CD14-positive monocyte (primary cell): ENCODE results near the gene MAGI3. TPM values are rescaled to one million over a fixed set of nuclear protein-coding genes. Genes with fewer than 3 reads are reported as not detected.

Experiments
- DNase-seq, 3 donors: peaks; one replicate each; pipeline ENCODE4 v3.0.0-alpha.2; 2011 to 2022
- H2AFZ ChIP-seq: 2 replicates; pipeline ENCODE4 v1.6.0; 2012; ENCODE audit warnings: mild to moderate bottlenecking, low read depth, low read length, inconsistent platforms; ENCODE audit not compliant: insufficient read depth, poor library complexity, severe bottlenecking
- H3K27ac ChIP-seq, 2 donors: 1 replicate in 1 of 2; 2 replicates in 1 of 2; pipeline ENCODE4 v1.5.1; 2012 to 2013; ENCODE audit warnings: low read length in 2 of 2, control low read depth in 1 of 2, inconsistent platforms in 1 of 2, low read depth in 1 of 2, mild to moderate bottlenecking in 1 of 2
- H3K27me3 ChIP-seq, 2 donors: one replicate each; pipeline versions ENCODE4 v1.6.0 to v1.6.1; 2011 to 2013; ENCODE audit warnings: low read length in 2 of 2; ENCODE audit not compliant: control insufficient read depth in 2 of 2, insufficient read depth in 2 of 2
- H3K36me3 ChIP-seq, 2 donors: replicated peaks in 1 of 2; 1 replicate in 1 of 2; 2 replicates in 1 of 2; pipeline versions ENCODE4 v1.5.1 to v1.6.1; 2012 to 2013; ENCODE audit warnings: low read length in 2 of 2, control low read depth in 1 of 2, inconsistent platforms in 1 of 2, mild to moderate bottlenecking in 1 of 2; ENCODE audit not compliant: insufficient read depth in 2 of 2, control insufficient read depth in 1 of 2
- H3K4me1 ChIP-seq, 2 donors: 1 replicate in 1 of 2; 2 replicates in 1 of 2; pipeline versions ENCODE4 v1.5.1 to v1.6.1; 2012 to 2013; ENCODE audit warnings: low read length in 2 of 2, control low read depth in 1 of 2, inconsistent platforms in 1 of 2, mild to moderate bottlenecking in 1 of 2, moderate library complexity in 1 of 2; ENCODE audit not compliant: insufficient read depth in 2 of 2, control insufficient read depth in 1 of 2
- H3K4me2 ChIP-seq: replicated peaks from 2 replicates; pipeline ENCODE3; 2012; ENCODE audit warnings: low read length, moderate library complexity, mild to moderate bottlenecking; ENCODE audit not compliant: poor library complexity, severe bottlenecking; ENCODE audit errors: extremely low read depth
- H3K4me3 ChIP-seq, 3 experiments: fragments of 200-600 bp in 1 of 3; sonication (generic) in 1 of 3; replicated peaks in 1 of 3; 1 replicate in 2 of 3; 2 replicates in 1 of 3; pipeline ENCODE4 v1.5.1; 2011 to 2013; ENCODE audit warnings: low read length in 3 of 3, mild to moderate bottlenecking in 3 of 3, control low read depth in 2 of 3, low read depth in 2 of 3, inconsistent platforms in 1 of 3, moderate library complexity in 1 of 3
- H3K79me2 ChIP-seq: 2 replicates; pipeline ENCODE4 v1.6.0; 2012; ENCODE audit warnings: mild to moderate bottlenecking, control low read depth, inconsistent platforms, low read length, moderate library complexity; ENCODE audit not compliant: insufficient read depth
- H3K9ac ChIP-seq: 2 replicates; pipeline ENCODE4 v1.6.0; 2017; ENCODE audit warnings: low read length, mild to moderate bottlenecking; ENCODE audit not compliant: insufficient read depth, poor library complexity, severe bottlenecking
- H3K9me3 ChIP-seq, 2 donors: replicated peaks in 1 of 2; 1 replicate in 1 of 2; 2 replicates in 1 of 2; pipeline versions ENCODE4 v1.5.1 to v1.6.1; 2012 to 2013; ENCODE audit warnings: low read length in 2 of 2, control low read depth in 1 of 2; ENCODE audit not compliant: control insufficient read depth in 1 of 2, insufficient read depth in 1 of 2
- H4K20me1 ChIP-seq: 2 replicates; pipeline ENCODE4 v1.6.0; 2012; ENCODE audit warnings: mild to moderate bottlenecking, low read length, control low read depth, moderate library complexity; ENCODE audit not compliant: insufficient read depth
- H3K27ac Mint-ChIP-seq, 7 donors: one replicate each; pipeline ENCODE4 v1.8.0; 2020; ENCODE audit warnings: mild to moderate bottlenecking in 7 of 7, mixed read lengths in 7 of 7, moderate library complexity in 6 of 7, inconsistent platforms in 2 of 7
- H3K27me3 Mint-ChIP-seq, 3 donors: one replicate each; pipeline ENCODE4 v1.8.0; 2021 to 2022; ENCODE audit warnings: low read depth in 3 of 3, mild to moderate bottlenecking in 3 of 3, mixed read lengths in 3 of 3, moderate library complexity in 3 of 3, inconsistent platforms in 1 of 3
- H3K36me3 Mint-ChIP-seq, 2 donors: one replicate each; pipeline ENCODE4 v1.8.0; 2020; ENCODE audit warnings: mixed read lengths in 2 of 2, inconsistent platforms in 1 of 2, mild to moderate bottlenecking in 1 of 2
- H3K4me1 Mint-ChIP-seq: one replicate; pipeline ENCODE4 v1.8.0; 2020; ENCODE audit warnings: mild to moderate bottlenecking, mixed read lengths
- H3K4me3 Mint-ChIP-seq, 2 donors: one replicate each; pipeline ENCODE4 v1.8.0; 2020; ENCODE audit warnings: mild to moderate bottlenecking in 2 of 2, mixed read lengths in 2 of 2, moderate library complexity in 1 of 2
- H3K9me3 Mint-ChIP-seq, 7 donors: one replicate each; pipeline ENCODE4 v1.8.0; 2020 to 2022; ENCODE audit warnings: mixed read lengths in 7 of 7, mild to moderate bottlenecking in 6 of 7, moderate library complexity in 6 of 7, inconsistent platforms in 2 of 7
- CTCF ChIP-seq: fragments of 200-600 bp; IDR thresholded peaks from one replicate; pipeline ENCODE4 v1.8.0; 2022; ENCODE audit warnings: antibody characterized with exemption, mild to moderate bottlenecking
- WGBS: methylation state at CpG from one replicate; pipeline ENCODE4 v1.1.5; 2013; ENCODE audit warnings: missing lambda C conversion rate; ENCODE audit not compliant: insufficient coverage; 5-methylcytosine and 5-hydroxymethylcytosine counted together
- intact Hi-C, 2 donors: fragments of 100-400 bp; cut with micrococcal nuclease; formaldehyde crosslinking; loops; one replicate each; pipeline versions ENCODE4 v1.15.0 to v1.15.1; 2023
- polyA plus RNA-seq, 3 donors: library from polyadenylated mRNA; depleted of rRNA in 1 of 3; unstranded in 2 of 3; stranded (reverse) in 1 of 3; fragments of 300-500 nt in 2 of 3; fragments of >200 nt in 1 of 3; fragmentation: Illumina TruSeq in 2 of 3; gene quantifications; 1 replicate in 2 of 3; 2 replicates in 1 of 3; pipeline ENCODE4 v1.2.3, GENCODE V29; 2012 to 2021

Gene MAGI3
- polyA plus RNA-seq, 3 donors = 0.36 to 0.58 (median 0.43) TPM

GRCh38 chr1:113375878-113376277 lies 14.4 kb upstream of the MAGI3 start:
- Histone ChIP-seq H3K4me3 (no peak overlapping the region), H3K9me3 (no peaks in the 10 kb centered on the region), H3K27me3 (peaks cover 0 to 2% of the 10 kb centered on the region in 2 donors), H3K4me2 (no peak overlapping the region), H3K4me1 (no peaks in the 10 kb centered on the region), H2AFZ (no peak overlapping the region), H4K20me1 (no peaks in the 10 kb centered on the region), H3K27ac (no peak overlapping the region), H3K36me3 (no peaks in the 10 kb centered on the region), H3K9ac (no peak overlapping the region), H3K79me2 (no peaks in the 10 kb centered on the region)
- Mint-ChIP-seq H3K27me3 (peaks cover 6 to 9% (median 8%) of the 10 kb centered on the region in 3 donors), H3K36me3 (no peaks in the 10 kb centered on the region), H3K4me1 (no peaks in the 10 kb centered on the region), H3K27ac (no peak overlapping the region), H3K4me3 (no peak overlapping the region), H3K9me3 (peaks cover 0 to 2% (median 0%) of the 10 kb centered on the region in 7 donors)
- intact Hi-C loops = no loop called here
- WGBS = 95% methylated on average over 4 of the region's 5 CpGs
- DNase-seq = no peak
- no peak for TF ChIP-seq CTCF

- H3K4me2 ChIP-seq = no peak overlapping the region
- no peaks in the 10 kb centered on the region for H4K20me1 ChIP-seq
- intact Hi-C loops = no loop called here
- no peaks in the 10 kb centered on the region for H3K79me2 ChIP-seq
- no peak for TF ChIP-seq CTCF
- Mint-ChIP-seq H3K27me3 (peaks cover 6 to 13% (median 7%) of the 10 kb centered on the region in 3 donors), H3K4me3 (no peak overlapping the region), H3K36me3 (no peaks in the 10 kb centered on the region), H3K4me1 (no peaks in the 10 kb centered on the region), H3K9me3 (peaks cover 0 to 6% (median 0%) of the 10 kb centered on the region in 7 donors), H3K27ac (no peak overlapping the region)
- no peaks in the 10 kb centered on the region for H3K36me3 ChIP-seq
- peaks cover 0 to 2% of the 10 kb centered on the region in 2 donors for H3K27me3 ChIP-seq
- no peak overlapping the region for H2AFZ ChIP-seq
- 100% methylated on average over 3 of the region's 3 CpGs for WGBS
- H3K9ac ChIP-seq = no peak overlapping the region
- H3K4me1 ChIP-seq = no peaks in the 10 kb centered on the region
- no peak overlapping the region for H3K4me3 ChIP-seq
- no peaks in the 10 kb centered on the region for H3K9me3 ChIP-seq
- no peak for DNase-seq
- H3K27ac ChIP-seq = no peak overlapping the region
These were observed 10.2 kb upstream of the MAGI3 start for GRCh38 chr1:113380075-113380474.
